Heart left ventricle (tissue), 16 donors: Measurements from ENCODE around the gene ZDHHC22. TPM values are rescaled to one million over a fixed set of nuclear protein-coding genes. Genes with fewer than 3 reads are reported as not detected.
A peak's percentile ranks its signal among the peaks of the same experiment; 100 is the strongest.

Source experiments
- ATAC-seq, 4 donors: fragments of 200-7000 bp; cut with Tn5 transposase; one replicate each; pipeline ENCODE4 v1.9.1; 2020 to 2022; ENCODE audit warnings: moderate library complexity in 4 of 4, mild to moderate bottlenecking in 3 of 4, moderate number of reproducible peaks in 1 of 4
- DNase-seq, 5 donors: peaks; one replicate each; pipeline ENCODE4 v3.0.0-alpha.2; 2020
- H3K27ac ChIP-seq, 12 donors: fragments of 200-600 bp; sonication (generic) in 4 of 12; one replicate each; pipeline versions ENCODE4 v1.5.0 to v1.8.0; 2016 to 2022; ENCODE audit warnings: mild to moderate bottlenecking in 2 of 12
- H3K27me3 ChIP-seq, 9 donors: fragments of 200-600 bp; sonication (generic) in 2 of 9; one replicate each; pipeline versions ENCODE4 v1.5.1 to v1.8.0; 2016 to 2022; ENCODE audit warnings: mild to moderate bottlenecking in 3 of 9
- H3K36me3 ChIP-seq, 9 donors: fragments of 200-600 bp; sonication (generic) in 2 of 9; one replicate each; pipeline versions ENCODE4 v1.5.0 to v1.8.0; 2018 to 2022; ENCODE audit warnings: mild to moderate bottlenecking in 2 of 9
- H3K4me1 ChIP-seq, 12 donors: fragments of 200-600 bp; sonication (generic) in 4 of 12; one replicate each; pipeline versions ENCODE4 v1.5.0 to v1.8.0; 2016 to 2022; ENCODE audit warnings: mild to moderate bottlenecking in 3 of 12
- H3K4me3 ChIP-seq, 12 donors: fragments of 200-600 bp; sonication (generic) in 4 of 12; one replicate each; pipeline versions ENCODE4 v1.5.0 to v1.8.0; 2017 to 2022; ENCODE audit warnings: mild to moderate bottlenecking in 9 of 12, moderate library complexity in 4 of 12
- H3K9me3 ChIP-seq, 12 donors: fragments of 200-600 bp; sonication (generic) in 4 of 12; one replicate each; pipeline versions ENCODE4 v1.5.0 to v1.8.0; 2016 to 2022; ENCODE audit warnings: mild to moderate bottlenecking in 1 of 12
- CTCF ChIP-seq, 12 donors: fragments of 200-600 bp; sonication (generic) in 4 of 12; IDR thresholded peaks; one replicate each; pipeline versions ENCODE4 v1.5.0 to v1.8.0; 2018 to 2022; ENCODE audit warnings: antibody characterized with exemption in 12 of 12, mild to moderate bottlenecking in 5 of 12
- POLR2A ChIP-seq, 2 donors: fragments of 450-650 bp; IDR thresholded peaks; one replicate each; pipeline ENCODE4 v1.6.1; 2017; ENCODE audit warnings: antibody characterized with exemption in 2 of 2, mild to moderate bottlenecking in 2 of 2, moderate library complexity in 2 of 2
- WGBS, 4 donors: extraction: QIAGEN DNeasy Blood & Tissue Kit in 2 of 4; methylation state at CpG; one replicate each; pipeline versions ENCODE4 v1.1.5 to v1.1.7; 2013 to 2018; 5-methylcytosine and 5-hydroxymethylcytosine counted together
- intact Hi-C, 10 donors: fragments of 100-400 bp; cut with DNase I; formaldehyde crosslinking; loops; one replicate each; pipeline versions ENCODE4 v1.11.1 to v1.14.2; 2022
- polyA plus RNA-seq, 2 donors: library from polyadenylated mRNA; stranded (reverse); fragments of 200-250 nt; gene quantifications; one replicate each; pipeline ENCODE4 v1.2.3, GENCODE V29; 2013
- total RNA-seq, 9 donors: library from RNA; depleted of rRNA in 2 of 9; stranded (reverse); fragments of >200 nt in 2 of 9; fragmentation: NEBNext Ultra II Directional in 3 of 9; extraction: Animal tissue kit (Norgen Biotek cat#: 25700) in 3 of 9; gene quantifications; one replicate each; pipeline versions ENCODE4 v1.1.0 to v1.2.4, GENCODE V29; 2016 to 2023
- donor health status: ischemic (EF 13 %, LVEDD 7.1; RV severe dilation, severe dysfunction).
- donor health status: healthy with polysubstance abuse.
- donor health status: DM: no; HTN: yes; CAD: no.
- donor health status: DM: no; HTN: no; CAD: no.
- donor health status: ischemic (EF 25% LVEDD 6.9; RV normal size, moderate dysfunction).
- donor health status: ischemic (EF 25% LVEDD 5.7; RV mildly dilated, moderate dysfunction).
- donor health status: healthy.
- donor health status: DM: yes; HTN: yes; CAD: no.
- donor health status: ischemic (EF 35%, LVEDD 5.7; RV mildly dilated, moderate dysfunction).
- donor health status: nonischemic (EF 11% LVEDD 7.7; RV severe dilation, severe dysfunction).
- donor health status: DM: yes; HTN: yes; CAD: no.
- donor health status: PGD.
- donor health status: ischemic (EF 29% LVEDD 5.4; RV normal size, mild dysfunction).
- donor health status: nonischemic (EF 23%, LVEDD 6.1; RV moderate dilation, normal function).

Gene ZDHHC22
- total and polyA plus RNA-seq, 11 donors: 0.12 TPM; not detected in 10

- Histone ChIP-seq H3K27ac (peak overlapping the region in 2 of 12 donors; percentile 6 to 60), H3K4me3 (no peak overlapping the region), H3K36me3 (no peaks in the 10 kb centered on the region), H3K4me1 (peaks cover 0 to 8% (median 0%) of the 10 kb centered on the region in 12 donors), H3K27me3 (no peaks in the 10 kb centered on the region), H3K9me3 (peaks cover 0 to under 1% (median 0%) of the 10 kb centered on the region in 12 donors)
- ATAC-seq: no peak
- TF ChIP-seq CTCF (IDR thresholded peaks at IDR 0.05) (no peak), POLR2A (IDR thresholded peaks at IDR 0.05) (no peak)
- no peak for DNase-seq
- intact Hi-C loops: no loop called here
- WGBS, 4 donors: 74 to 83% (median 79%) methylated on average over 4 of the region's 4 CpGs
Observed at GRCh38 chr14:77085538-77085937, 56.1 kb downstream of the ZDHHC22 start.

- DNase-seq (no peak), ATAC-seq (peak in 1 of 4 donors; percentile 51)
- peaks cover 0 to 6% (median 0%) of the 10 kb centered on the region in 12 donors for H3K9me3 ChIP-seq
- H3K4me3 ChIP-seq: no peak overlapping the region
- intact Hi-C loops: no loop called here
- peak overlapping the region in 4 of 12 donors; percentile 6 to 60 (median 10) for H3K27ac ChIP-seq
- TF ChIP-seq POLR2A (IDR thresholded peaks at IDR 0.05): no peak
- TF ChIP-seq CTCF (IDR thresholded peaks at IDR 0.05): no peak
- H3K4me1 ChIP-seq: peaks cover 0 to 8% (median 0%) of the 10 kb centered on the region in 12 donors
- 66 to 84% (median 69%) methylated on average over 5 of the region's 5 CpGs for WGBS, 4 donors
- H3K36me3 ChIP-seq: no peaks in the 10 kb centered on the region
- H3K27me3 ChIP-seq: no peaks in the 10 kb centered on the region
Observed at GRCh38 chr14:77084985-77085384, 56.6 kb downstream of the ZDHHC22 start.

GRCh38 chr14:77083082-77083481 lies 58.5 kb downstream of the ZDHHC22 start:
- Histone ChIP-seq H3K27me3 (no peaks in the 10 kb centered on the region), H3K36me3 (no peaks in the 10 kb centered on the region), H3K4me3 (no peak overlapping the region), H3K4me1 (peaks cover 0 to 8% (median 0%) of the 10 kb centered on the region in 12 donors), H3K9me3 (peaks cover 0 to 11% (median 0%) of the 10 kb centered on the region in 12 donors), H3K27ac (no peak overlapping the region)
- TF ChIP-seq POLR2A (IDR thresholded peaks at IDR 0.05) (no peak), CTCF (IDR thresholded peaks at IDR 0.05) (no peak)
- ATAC-seq: no peak
- 60 to 78% (median 71%) methylated on average over 3 of the region's 3 CpGs for WGBS, 4 donors
- intact Hi-C loops: no loop called here
- no peak for DNase-seq

- WGBS, 4 donors: 90 to 97% (median 91%) methylated on average over 3 of the region's 3 CpGs
- H3K27me3 ChIP-seq: no peaks in the 10 kb centered on the region
Observed at GRCh38 chr14:77082356-77082755, 59.2 kb downstream of the ZDHHC22 start.

More at GRCh38 chr14:77082356-77082755, 59.2 kb downstream of the ZDHHC22 start:
- Histone ChIP-seq H3K36me3 (no peaks in the 10 kb centered on the region), H3K4me3 (no peak overlapping the region), H3K9me3 (peaks cover 0 to 11% (median 0%) of the 10 kb centered on the region in 12 donors), H3K4me1 (peaks cover 0 to 14% (median 3%) of the 10 kb centered on the region in 12 donors), H3K27ac (no peak overlapping the region)
- ATAC-seq: no peak
- TF ChIP-seq POLR2A (IDR thresholded peaks at IDR 0.05) (no peak), CTCF (IDR thresholded peaks at IDR 0.05) (no peak)
- DNase-seq: no peak
- intact Hi-C loops: no loop called here

Other genes with a start within 250 kb of the ZDHHC22 start
- gene IRF2BPL, start 113.1 kb downstream of the ZDHHC22 start, total RNA-seq: 10 to 100 TPM; 31.7 to 59.2 (median 36.7) TPM
- 10 to 100 TPM in 1 of 2 donors, 1 to 10 TPM in 1; 7.5 to 24.4 TPM for gene IRF2BPL, start 113.1 kb downstream of the ZDHHC22 start, polyA plus RNA-seq
- 10 to 100 TPM; 44.5 to 85.9 (median 66.7) TPM for gene CIPC, start 43.5 kb downstream of the ZDHHC22 start, total RNA-seq
- gene CIPC, start 43.5 kb downstream of the ZDHHC22 start, polyA plus RNA-seq: 10 to 100 TPM; 10.9 to 27.0 TPM
- 1 to 10 TPM in 6 of 9 donors, under 1 TPM in 2, not detected in 1; 0.48 to 3.7 (median 1.7) TPM for gene TMEM63C, start 40.0 kb upstream of the ZDHHC22 start, total RNA-seq
- 1 to 10 TPM in 1 of 2 donors, under 1 TPM in 1; 0.01 to 4.0 TPM for gene TMEM63C, start 40.0 kb upstream of the ZDHHC22 start, polyA plus RNA-seq
- not detected for gene NGB, start 129.4 kb upstream of the ZDHHC22 start, total RNA-seq
- not detected for gene NGB, start 129.4 kb upstream of the ZDHHC22 start, polyA plus RNA-seq
- gene POMT2, start 179.1 kb upstream of the ZDHHC22 start, total RNA-seq: 10 to 100 TPM in 8 of 9 donors, 1 to 10 TPM in 1; 7.3 to 27.6 (median 15.3) TPM
- gene POMT2, start 179.1 kb upstream of the ZDHHC22 start, polyA plus RNA-seq: 10 to 100 TPM in 1 of 2 donors, 1 to 10 TPM in 1; 7.0 to 17.9 TPM
- 10 to 100 TPM in 7 of 9 donors, 1 to 10 TPM in 2; 7.7 to 27.7 (median 13.7) TPM for gene GSTZ1, start 179.2 kb upstream of the ZDHHC22 start, total RNA-seq
- 10 to 100 TPM; 11.5 to 13.6 TPM for gene GSTZ1, start 179.2 kb upstream of the ZDHHC22 start, polyA plus RNA-seq
- 1 to 10 TPM; 5.2 to 9.5 (median 7.8) TPM for gene TMED8, start 235.3 kb upstream of the ZDHHC22 start, total RNA-seq
- gene TMED8, start 235.3 kb upstream of the ZDHHC22 start, polyA plus RNA-seq: 1 to 10 TPM; 1.5 to 5.0 TPM
- 1 to 10 TPM in 1 of 9 donors, under 1 TPM in 1, not detected in 7; 0.35 to 1.2 TPM for gene SAMD15, start 235.6 kb upstream of the ZDHHC22 start, total RNA-seq
- under 1 TPM; 0.08 to 0.36 TPM for gene SAMD15, start 235.6 kb upstream of the ZDHHC22 start, polyA plus RNA-seq